Tibial artery (tissue), 4 donors: Measurements from ENCODE around the gene ADAMTS14.
A peak's percentile ranks its signal among the peaks of the same experiment; 100 is the strongest.

Source experiments
- DNase-seq, 2 donors: peaks; one replicate each; pipeline ENCODE4 v3.0.0-alpha.2; 2019
- H3K27ac ChIP-seq, 2 donors: fragments of 200-600 bp; sonication (generic) in 1 of 2; 1 replicate in 1 of 2; 2 replicates in 1 of 2; pipeline ENCODE4 v1.5.1; 2018 to 2019; ENCODE audit warnings: mild to moderate bottlenecking in 1 of 2
- H3K27me3 ChIP-seq, 2 donors: fragments of 200-600 bp; sonication (generic) in 1 of 2; one replicate each; pipeline versions ENCODE4 v1.5.1 to v1.6.0; 2016 to 2019
- H3K36me3 ChIP-seq, 3 donors: fragments of 200-600 bp; sonication (generic) in 2 of 3; one replicate each; pipeline ENCODE4 v1.5.1; 2016 to 2019; ENCODE audit warnings: mild to moderate bottlenecking in 2 of 3
- H3K4me1 ChIP-seq, 4 donors: fragments of 200-600 bp; sonication (generic) in 2 of 4; 1 replicate in 3 of 4; 2 replicates in 1 of 4; pipeline ENCODE4 v1.5.1; 2016 to 2019
- H3K4me3 ChIP-seq, 2 donors: fragments of 200-600 bp; sonication (generic) in 1 of 2; 1 replicate in 1 of 2; 2 replicates in 1 of 2; pipeline ENCODE4 v1.5.1; 2018 to 2019; ENCODE audit warnings: mild to moderate bottlenecking in 2 of 2
- H3K9me3 ChIP-seq, 3 donors: fragments of 200-600 bp; sonication (generic) in 1 of 3; one replicate each; pipeline ENCODE4 v1.5.1; 2016 to 2019
- CTCF ChIP-seq, 2 experiments: fragments of 200-600 bp in 1 of 2; fragments of 450-650 bp in 1 of 2; IDR thresholded peaks; one replicate each; pipeline ENCODE4 v1.5.1; 2017 to 2019; ENCODE audit warnings: antibody characterized with exemption in 2 of 2, mild to moderate bottlenecking in 1 of 2, moderate library complexity in 1 of 2
- intact Hi-C: fragments of 100-400 bp; cut with DNase I; formaldehyde crosslinking; loops from one replicate; pipeline ENCODE4 v1.15.0; 2023; ENCODE audit warnings: low total_unique reads

Gene ADAMTS14

GRCh38 chr10:70753026-70753663, 80.8 kb downstream of the ADAMTS14 start:
- Histone ChIP-seq H3K36me3 (no peaks in the 10 kb centered on the region), H3K4me1 (peaks cover 0 to 17% (median 3%) of the 10 kb centered on the region in 4 donors), H3K27ac (no peak overlapping the region), H3K4me3 (no peak overlapping the region), H3K27me3 (no peaks in the 10 kb centered on the region), H3K9me3 (no peaks in the 10 kb centered on the region)
- peak in 1 of 2 donors; percentile 29 for DNase-seq
- no peak for TF ChIP-seq CTCF (IDR thresholded peaks at IDR 0.05)
- intact Hi-C loops: loop anchor here (10.0 kb wide), 1 partner anchor 288 kb away; no protein-coding TSS in a partner anchor

GRCh38 chr10:70753841-70754621, 81.7 kb downstream of the ADAMTS14 start:
- no peak for DNase-seq
- H3K4me1 ChIP-seq: peaks cover 0 to 17% (median 3%) of the 10 kb centered on the region in 4 donors
- intact Hi-C loops: loop anchor here (10.0 kb wide), 1 partner anchor 289 kb away; no protein-coding TSS in a partner anchor
- H3K27me3 ChIP-seq: no peaks in the 10 kb centered on the region
- H3K9me3 ChIP-seq: no peaks in the 10 kb centered on the region
- H3K4me3 ChIP-seq: no peak overlapping the region
- no peaks in the 10 kb centered on the region for H3K36me3 ChIP-seq
- no peak for TF ChIP-seq CTCF (IDR thresholded peaks at IDR 0.05)
- H3K27ac ChIP-seq: no peak overlapping the region

- no peak overlapping the region for H3K27ac ChIP-seq
- intact Hi-C loops: loop anchor here (10.0 kb wide), 1 partner anchor 292 kb away; no protein-coding TSS in a partner anchor
- TF ChIP-seq CTCF (IDR thresholded peaks at IDR 0.05): no peak
- peaks cover 0 to 9% of the 10 kb centered on the region in 2 donors for H3K27me3 ChIP-seq
- H3K9me3 ChIP-seq: no peaks in the 10 kb centered on the region
- no peaks in the 10 kb centered on the region for H3K36me3 ChIP-seq
- H3K4me1 ChIP-seq: peaks cover 0 to 17% (median 3%) of the 10 kb centered on the region in 4 donors
- H3K4me3 ChIP-seq: no peak overlapping the region
- DNase-seq: no peak
Measured at GRCh38 chr10:70756700-70757360, 84.5 kb downstream of the ADAMTS14 start.

- Histone ChIP-seq H3K4me1 (peaks cover 0 to 17% (median 3%) of the 10 kb centered on the region in 4 donors), H3K36me3 (no peaks in the 10 kb centered on the region), H3K9me3 (no peaks in the 10 kb centered on the region), H3K27ac (no peak overlapping the region), H3K4me3 (no peak overlapping the region), H3K27me3 (peaks cover 0 to 9% of the 10 kb centered on the region in 2 donors)
- intact Hi-C loops: loop anchor here (10.0 kb wide), 1 partner anchor 293 kb away; no protein-coding TSS in a partner anchor
- DNase-seq: no peak
- no peak for TF ChIP-seq CTCF (IDR thresholded peaks at IDR 0.05)
Measured at GRCh38 chr10:70757856-70758255, 85.5 kb downstream of the ADAMTS14 start.

GRCh38 chr10:70758757-70759514, 86.6 kb downstream of the ADAMTS14 start:
- peak; percentile 65 to 70 for TF ChIP-seq CTCF (IDR thresholded peaks at IDR 0.05)
- peaks cover 0 to 14% (median 2%) of the 10 kb centered on the region in 4 donors for H3K4me1 ChIP-seq
- H3K4me3 ChIP-seq: no peak overlapping the region
- no peaks in the 10 kb centered on the region for H3K36me3 ChIP-seq
- H3K27me3 ChIP-seq: peaks cover 0 to 9% of the 10 kb centered on the region in 2 donors
- DNase-seq: peak; percentile 51 to 77
- H3K9me3 ChIP-seq: no peaks in the 10 kb centered on the region
- intact Hi-C loops: loop anchor here (10.0 kb wide), 1 partner anchor 294 kb away; no protein-coding TSS in a partner anchor
- no peak overlapping the region for H3K27ac ChIP-seq
